ENCODE results near the gene ARL13B. TPM values are rescaled to one million over a fixed set of nuclear protein-coding genes. Genes with fewer than 3 reads are reported as not detected.

The ARL13B gene
- 3.9 and 4.7 TPM in 2 replicates for total RNA-seq

GRCh38 chr3:93979850-93980676, at the start of gene ARL13B:
TSS of gene ARL13B (plus strand) at chr3:93980155. CDS start at chr3:93980424, 269 bp downstream.

GRCh38 chr3:93973131-93974126, 6.5 kb upstream of the ARL13B start, which contains the start of gene PROS1:
TSS of gene PROS1 (minus strand) at chr3:93973896. CDS start at chr3:93973749, 147 bp downstream.

GRCh38 chr3:94028093-94028837, 48.3 kb downstream of the ARL13B start, which contains the start of gene STX19:
TSS of gene STX19 (minus strand) at chr3:94028597. CDS start at chr3:94015269, 13,328 bp downstream.

GRCh38 chr3:94062513-94063404, 82.8 kb downstream of the ARL13B start, which contains the start of the genes DHFR2 and NSUN3:
TSS of gene DHFR2 (minus strand) at chr3:94062916. CDS start at chr3:94061511, 1,405 bp downstream.
TSS of gene NSUN3 (plus strand) at chr3:94063061. CDS start at chr3:94063127, 66 bp downstream.

Small RNAs within 50 kb of the gene (small RNA-seq; reads per million reads assigned to genes)
- gene RF00019: not detected
- gene RNU6-511P: not detected

Other genes with a start within 250 kb of the ARL13B start
- 5.0 and 7.5 TPM in 2 replicates for gene PROS1, start 6.3 kb upstream of the ARL13B start, total RNA-seq
- 0.79 and 1.2 TPM in 2 replicates for gene STX19, start 48.4 kb downstream of the ARL13B start, total RNA-seq
- gene DHFR2, start 82.8 kb downstream of the ARL13B start, total RNA-seq: 2.6 and 5.1 TPM in 2 replicates
- 7.5 and 12.3 TPM in 2 replicates for gene NSUN3, start 82.9 kb downstream of the ARL13B start, total RNA-seq

Data from placental epithelial cell (primary cell).